GM18907 (cell line): Measurements from ENCODE around the gene AGBL4.
"Not testable (repeated sequence)": the region's sequence is repeated elsewhere in the genome, so short reads cannot be mapped to it uniquely, and the experiment has no call there.

Experiments used
- ATAC-seq: cut with Tn5 transposase; IDR thresholded peaks from one replicate; pipeline ENCODE4 v1.9.1; 2021; ENCODE audit warnings: mild to moderate bottlenecking, moderate library complexity; ENCODE audit not compliant: unreplicated experiment

AGBL4 gene

DNA sequence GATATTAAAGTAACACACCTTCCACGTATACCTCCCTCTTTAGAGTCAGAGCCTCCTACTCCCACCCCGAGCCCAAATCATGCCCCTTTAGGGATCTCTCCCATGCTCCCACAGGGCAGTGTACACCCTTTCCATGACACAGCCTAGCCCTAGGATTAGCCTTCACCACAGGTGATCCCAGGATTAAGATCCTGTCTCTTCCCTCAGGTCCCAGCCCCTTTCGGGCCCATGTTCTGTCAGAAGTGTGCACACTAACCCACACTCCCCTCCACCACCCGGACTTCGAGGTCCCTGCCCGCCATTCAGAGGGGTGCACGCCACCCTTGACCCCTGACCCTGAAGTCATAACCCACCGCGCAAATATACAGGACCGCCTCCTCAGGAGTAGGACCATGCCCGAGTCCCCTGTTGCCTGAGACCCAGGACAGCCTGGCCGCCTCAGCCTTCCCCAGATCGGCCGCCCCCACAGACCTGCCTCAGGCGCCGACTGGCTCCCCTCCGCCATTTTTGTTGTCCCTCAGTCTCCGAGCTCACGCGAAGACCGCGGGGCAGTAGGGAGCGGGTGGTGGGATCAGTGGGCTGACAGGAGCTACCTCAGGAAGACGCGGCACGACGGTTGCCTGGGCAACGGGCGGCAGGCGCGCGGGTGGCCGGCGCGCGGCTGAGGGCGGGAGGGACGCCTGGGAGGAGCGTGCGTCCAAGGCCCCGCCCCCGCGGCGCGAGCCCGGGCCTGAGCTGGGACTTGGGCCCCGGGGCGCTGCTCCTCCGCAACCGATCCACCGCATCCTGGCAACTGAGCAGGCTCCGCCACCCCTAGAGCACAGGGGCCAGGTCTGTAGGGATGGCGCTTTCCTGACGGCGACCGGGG lies at the start of gene AGBL4:
TSS of gene AGBL4 (minus strand) at position 663 of the 868 bp plus-strand sequence.
- no peak for ATAC-seq

- ATAC-seq: no peak
These were observed 43.1 kb upstream of the AGBL4 start for GRCh38 chr1:50066806-50067205.

DNA sequence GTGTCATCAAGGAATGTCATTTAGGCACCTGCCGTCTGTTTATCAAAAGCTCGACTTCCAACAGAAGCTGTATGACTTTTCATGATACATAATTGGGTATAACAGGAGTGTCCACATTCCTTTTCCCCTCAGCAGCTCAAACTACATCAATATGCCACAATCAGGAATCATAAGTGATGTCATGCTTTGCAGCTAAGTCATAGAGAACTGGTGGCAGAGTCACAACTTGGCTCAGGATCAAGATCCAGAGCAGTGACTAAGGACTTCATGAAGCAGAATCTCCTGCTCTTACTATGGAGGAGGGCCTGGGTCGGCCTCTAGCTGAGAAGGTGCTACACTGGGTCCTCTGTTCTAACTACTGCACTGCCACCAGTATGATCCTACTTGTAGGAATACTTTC lies 36.5 kb upstream of the AGBL4 start:
- no peak for ATAC-seq

DNA sequence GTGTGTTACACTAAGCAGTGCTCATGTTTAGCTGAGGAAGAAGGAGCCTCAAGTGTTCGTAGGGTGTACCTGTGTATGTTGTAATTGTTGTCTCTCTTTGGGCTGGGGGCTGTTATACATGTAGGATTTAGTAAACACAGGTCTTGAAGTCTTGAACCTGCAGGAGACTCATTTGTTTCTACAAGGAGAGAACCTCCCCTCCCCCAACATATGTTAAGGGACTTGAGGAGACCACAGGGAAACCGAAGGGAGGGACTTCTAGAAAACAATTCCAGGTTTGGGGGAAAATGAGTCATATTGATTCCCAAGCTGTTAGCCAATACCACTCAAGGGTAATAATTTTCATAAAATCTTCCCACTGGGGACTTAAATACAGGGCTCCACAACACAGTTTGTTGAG lies 25.0 kb upstream of the AGBL4 start:
- no peak for ATAC-seq

DNA sequence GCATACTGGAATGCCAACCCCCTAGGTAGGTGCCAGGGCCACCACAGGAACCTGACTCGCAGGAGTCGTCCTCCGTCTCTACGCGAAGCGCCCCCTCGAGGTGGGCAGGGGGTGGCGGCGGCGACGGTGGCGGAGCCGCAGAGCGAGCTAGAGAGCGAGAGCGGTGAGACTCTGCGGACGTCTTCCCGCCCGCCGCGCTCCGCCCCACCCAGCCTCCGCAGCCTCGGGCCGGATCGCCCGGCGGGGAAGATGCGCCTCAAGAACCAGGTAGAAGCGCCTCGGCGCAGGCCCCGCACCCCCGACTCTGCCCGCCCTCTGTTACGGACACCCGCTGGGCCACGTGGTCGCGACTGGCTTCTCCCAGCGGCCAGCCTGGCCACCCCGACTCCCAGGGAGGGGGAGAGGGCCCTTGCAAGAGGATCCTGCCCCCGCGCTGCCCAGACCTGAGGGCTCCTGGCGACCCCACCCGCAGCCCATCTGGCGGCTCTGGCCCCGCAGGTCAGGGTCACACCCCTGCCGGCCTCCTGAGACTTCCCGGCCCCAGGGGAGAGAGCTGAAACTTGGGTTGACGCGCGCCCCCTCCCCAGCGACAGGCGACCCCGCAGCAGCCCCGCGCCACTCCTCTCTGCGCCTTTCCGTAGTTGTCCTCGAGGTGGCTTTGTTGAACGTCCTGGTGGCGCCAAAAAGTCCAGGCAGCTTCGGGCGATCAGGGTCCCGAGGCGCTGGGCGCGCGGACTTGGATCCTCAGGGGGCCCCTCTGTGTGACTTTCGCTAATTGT lies 24.4 kb upstream of the AGBL4 start:
- no peak for ATAC-seq

GRCh38 chr1:50038237-50038809 lies 14.6 kb upstream of the AGBL4 start:
- no peak for ATAC-seq

GRCh38 chr1:50027794-50028193 lies 4.0 kb upstream of the AGBL4 start:
- no peak for ATAC-seq

DNA sequence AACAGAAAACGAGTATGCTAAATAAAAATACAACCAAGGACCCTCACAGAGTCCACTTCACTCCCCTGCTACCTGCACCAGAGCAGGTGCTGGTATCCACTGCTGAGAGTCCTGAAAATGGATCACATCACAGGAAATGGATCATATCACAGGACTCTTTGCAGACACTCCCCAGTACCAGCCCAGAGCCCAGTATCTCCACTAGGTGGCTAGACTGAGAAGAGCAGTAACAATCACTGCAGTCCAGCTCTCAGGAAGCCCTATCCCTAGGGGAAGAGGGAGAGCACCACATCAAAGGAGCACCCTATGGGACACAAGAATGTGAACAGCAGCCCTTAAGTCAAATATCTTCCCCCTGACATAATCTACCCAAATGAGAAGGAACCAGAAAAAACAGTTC lies 28.0 kb downstream of the AGBL4 start:
- ATAC-seq: no peak

GRCh38 chr1:49971088-49971487 lies 52.7 kb downstream of the AGBL4 start:
- no peak for ATAC-seq

- ATAC-seq: no peak
These were observed 72.4 kb downstream of the AGBL4 start for GRCh38 chr1:49951385-49951784.

DNA sequence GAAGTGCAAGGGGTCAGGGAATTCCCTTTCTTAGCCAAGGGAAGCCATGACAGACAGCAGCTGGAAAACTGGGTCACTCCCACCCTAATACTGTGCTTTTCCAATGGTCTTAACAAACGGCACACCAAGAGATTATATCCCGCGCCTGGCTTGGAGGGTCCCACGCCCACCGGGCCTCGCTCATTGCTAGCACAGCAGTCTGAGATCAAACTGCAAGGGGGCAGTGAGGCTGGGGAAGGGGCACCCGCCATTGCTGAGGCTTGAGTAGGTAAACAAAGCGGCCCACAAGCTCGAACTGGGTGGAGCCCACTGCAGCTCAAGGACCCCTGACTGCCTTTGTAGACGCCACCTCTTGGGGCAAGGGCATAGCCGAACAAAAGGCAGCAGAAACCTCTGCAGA lies 108.5 kb downstream of the AGBL4 start:
- ATAC-seq: not testable (repeated sequence)

DNA sequence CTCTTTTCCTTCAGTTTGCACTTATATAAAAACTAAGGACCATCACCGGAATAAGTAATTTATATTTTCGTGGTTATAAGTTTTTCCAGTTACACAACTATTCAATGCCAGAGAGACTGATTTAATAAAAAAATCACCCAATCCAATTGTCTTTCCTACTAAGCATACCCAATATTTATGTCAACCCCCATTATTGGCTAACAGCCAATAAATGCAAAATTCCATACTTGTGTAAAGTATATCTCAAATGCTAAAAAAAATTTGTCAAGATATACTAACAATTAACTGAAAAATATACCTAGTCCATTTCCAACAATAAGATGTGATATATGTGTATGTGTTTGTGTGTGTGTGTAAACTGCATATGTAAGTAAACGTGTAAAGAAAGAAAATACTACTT lies 117.4 kb downstream of the AGBL4 start:
- no peak for ATAC-seq

GRCh38 chr1:49864581-49864980 lies 159.2 kb downstream of the AGBL4 start:
- ATAC-seq: no peak

DNA sequence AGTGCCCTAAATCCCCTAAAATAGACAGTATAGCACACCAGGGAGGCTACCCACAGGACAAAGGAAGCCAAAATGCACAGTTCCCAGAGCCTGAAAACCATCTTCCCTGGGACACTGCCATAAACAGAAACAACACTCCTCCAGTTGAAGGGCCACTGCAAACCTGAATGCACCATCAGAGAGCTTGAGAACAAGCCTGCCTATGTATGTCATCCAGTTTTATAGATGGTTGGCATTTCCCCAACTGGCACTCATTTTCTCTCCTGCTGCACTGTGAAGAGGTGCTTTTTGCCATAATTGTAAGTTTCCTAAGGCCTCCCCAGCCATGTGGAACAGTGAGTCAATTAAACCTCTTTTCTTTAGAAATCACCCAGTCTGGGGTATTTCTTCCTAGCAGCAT lies 169.0 kb downstream of the AGBL4 start:
- no peak for ATAC-seq

GRCh38 chr1:49842596-49842995 lies 181.2 kb downstream of the AGBL4 start:
- no peak for ATAC-seq

DNA sequence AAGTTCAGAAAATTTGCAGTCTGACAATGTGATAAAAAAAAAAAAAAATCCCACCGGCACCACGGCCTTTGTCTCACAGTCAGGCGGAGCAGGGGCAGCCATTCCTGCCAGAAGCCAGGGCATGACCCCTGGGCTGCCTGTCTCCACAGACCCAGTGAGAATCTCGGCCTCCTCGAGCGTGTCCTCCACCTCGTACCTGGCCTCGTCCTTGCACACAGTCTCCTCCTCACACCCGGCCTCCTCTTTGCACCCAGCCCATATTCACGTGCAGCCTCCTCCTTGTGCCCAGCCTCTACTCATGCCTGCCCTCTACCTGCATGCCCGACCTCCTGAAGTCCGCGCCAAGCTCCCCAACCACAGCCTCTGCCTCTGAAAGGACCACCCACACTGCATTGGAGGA lies 182.0 kb downstream of the AGBL4 start:
- no peak for ATAC-seq

- no peak for ATAC-seq
These were observed 199.5 kb downstream of the AGBL4 start for GRCh38 chr1:49824261-49824660.

- no peak for ATAC-seq
These were observed 206.1 kb downstream of the AGBL4 start for GRCh38 chr1:49817681-49818080.

DNA sequence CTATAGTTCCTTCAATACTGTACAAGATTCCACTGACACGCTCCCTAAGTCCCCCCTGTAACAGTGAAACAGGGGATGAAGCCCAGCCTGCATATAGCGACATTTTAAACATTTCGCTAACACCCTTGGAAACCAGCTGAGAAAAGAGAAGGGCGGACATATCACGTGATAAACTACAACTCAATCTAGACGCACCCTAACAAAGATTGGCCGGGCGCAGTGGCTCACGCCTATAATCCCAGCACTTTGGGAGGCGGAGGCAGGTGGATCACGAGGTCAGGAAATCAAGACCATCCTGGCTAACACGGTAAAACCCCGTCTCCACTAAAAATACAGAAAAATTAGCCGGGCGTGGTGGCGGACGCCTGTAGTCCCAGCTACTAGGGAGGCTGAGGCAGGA lies 236.7 kb downstream of the AGBL4 start:
- not testable (repeated sequence) for ATAC-seq

GRCh38 chr1:49765034-49765433 lies 258.7 kb downstream of the AGBL4 start:
- ATAC-seq: no peak

GRCh38 chr1:49738118-49738517 lies 285.6 kb downstream of the AGBL4 start:
- ATAC-seq: not testable (repeated sequence)

GRCh38 chr1:49728377-49728776 lies 295.4 kb downstream of the AGBL4 start:
- no peak for ATAC-seq
